Measurements from ENCODE around the gene MIER1. TPM values are rescaled to one million over a fixed set of nuclear protein-coding genes. Genes with fewer than 3 reads are reported as not detected.

The MIER1 gene
- total and polyA plus RNA-seq, 5 experiments from 2014 or later = 30.1 to 68.5 (median 37.3) TPM

GRCh38 chr1:67004176-67004575 is 79.4 kb downstream of the MIER1 start:
- DNase-seq (no peak), ATAC-seq (no peak)
- Mint-ChIP-seq H3K4me3 (no peak overlapping the region), H3K36me3 (peaks cover 0 to 76% (median 3%) of the 10 kb centered on the region in 3 donors), H3K27me3 (no peaks in the 10 kb centered on the region), H3K9me3 (no peaks in the 10 kb centered on the region), H3K27ac (peak overlapping the region in 6 of 10 donors; percentile 6 to 79 (median 43)), H3K4me1 (peaks cover 8 to 20% (median 9%) of the 10 kb centered on the region in 4 donors)
- POLR2A ChIA-PET = no interaction called here

- Mint-ChIP-seq H3K27ac (peak overlapping the region in 6 of 10 donors; percentile 4 to 75 (median 36)), H3K4me1 (peaks cover 4 to 13% (median 8%) of the 10 kb centered on the region in 4 donors), H3K36me3 (peaks cover 8 to 80% (median 9%) of the 10 kb centered on the region in 3 donors), H3K4me3 (no peak overlapping the region), H3K27me3 (no peaks in the 10 kb centered on the region), H3K9me3 (peaks cover 0 to 2% (median 0%) of the 10 kb centered on the region in 9 donors)
- DNase-seq (no peak), ATAC-seq (no peak)
- POLR2A ChIA-PET = no interaction called here
These were observed 80.3 kb downstream of the MIER1 start for GRCh38 chr1:67005068-67005467.

GRCh38 chr1:67009792-67010191 is 85.0 kb downstream of the MIER1 start:
- peaks cover 12 to 84% (median 23%) of the 10 kb centered on the region in 3 donors for H3K36me3 Mint-ChIP-seq
- H3K9me3 Mint-ChIP-seq = peaks cover 0 to 2% (median 0%) of the 10 kb centered on the region in 9 donors
- DNase-seq (no peak), ATAC-seq (no peak)
- peaks cover 4 to 8% (median 6%) of the 10 kb centered on the region in 4 donors for H3K4me1 Mint-ChIP-seq
- H3K27ac Mint-ChIP-seq = peak overlapping the region in 1 of 10 donors; percentile 12
- H3K27me3 Mint-ChIP-seq = no peaks in the 10 kb centered on the region
- POLR2A ChIA-PET = no interaction called here
- H3K4me3 Mint-ChIP-seq = no peak overlapping the region

DNA sequence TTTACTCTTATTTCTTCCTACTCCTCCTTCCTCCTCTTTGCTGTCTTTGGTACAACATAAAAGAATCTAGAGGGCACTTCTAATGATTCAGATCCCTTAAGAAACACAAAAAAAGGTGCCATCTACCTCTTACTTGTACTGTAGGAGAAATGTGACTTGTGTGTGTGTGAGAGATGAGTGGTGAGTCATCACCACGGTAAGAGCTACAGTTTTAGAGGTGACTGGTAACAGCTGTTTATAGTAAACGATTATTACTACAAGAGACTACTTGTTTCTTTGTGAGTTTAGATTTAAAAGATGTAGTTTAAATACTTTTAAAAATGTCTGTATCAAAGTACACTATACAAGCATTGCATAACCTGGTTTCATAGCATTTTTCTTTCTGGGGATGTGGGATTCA is 88.8 kb downstream of the MIER1 start:
- H3K27me3 Mint-ChIP-seq = no peaks in the 10 kb centered on the region
- no peak for ATAC-seq
- peaks cover 19 to 68% (median 46%) of the 10 kb centered on the region in 3 donors for H3K36me3 Mint-ChIP-seq
- DNase-seq = no peak
- POLR2A ChIA-PET = no interaction called here
- peak overlapping the region in 3 of 10 donors; percentile 3 to 55 (median 49) for H3K27ac Mint-ChIP-seq
- H3K4me3 Mint-ChIP-seq = no peak overlapping the region
- peaks cover 0 to 4% (median 3%) of the 10 kb centered on the region in 4 donors for H3K4me1 Mint-ChIP-seq
- peaks cover 0 to 2% (median 0%) of the 10 kb centered on the region in 9 donors for H3K9me3 Mint-ChIP-seq

GRCh38 chr1:67018574-67018973 is 93.8 kb downstream of the MIER1 start:
- Mint-ChIP-seq H3K9me3 (peaks cover 0 to 2% (median 0%) of the 10 kb centered on the region in 9 donors), H3K4me1 (peaks cover 2 to 7% (median 4%) of the 10 kb centered on the region in 4 donors), H3K36me3 (peaks cover 27 to 75% (median 53%) of the 10 kb centered on the region in 3 donors), H3K4me3 (no peak overlapping the region), H3K27ac (peak overlapping the region in 1 of 10 donors; percentile 13), H3K27me3 (no peaks in the 10 kb centered on the region)
- DNase-seq (no peak), ATAC-seq (no peak)
- POLR2A ChIA-PET = no interaction called here

DNA sequence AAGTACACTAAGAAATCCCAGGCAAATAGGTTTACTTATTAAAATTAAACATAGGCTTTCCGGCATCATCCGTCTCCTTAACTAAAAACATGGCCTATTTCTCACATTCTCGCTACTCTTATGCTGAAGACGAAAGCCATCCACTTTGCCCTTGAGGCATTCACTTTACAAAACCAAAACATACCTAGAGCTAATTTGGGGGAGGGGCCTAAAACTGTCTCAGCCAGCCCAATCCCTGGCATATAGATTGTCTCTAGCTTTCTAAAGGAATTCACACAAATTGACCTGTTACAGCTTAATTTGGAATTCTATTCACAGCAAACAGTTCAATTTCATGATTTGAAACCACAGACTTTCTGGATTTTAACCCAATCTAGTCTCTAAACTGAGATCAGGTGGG is 94.3 kb downstream of the MIER1 start:
- Mint-ChIP-seq H3K4me1 (peaks cover 0 to 7% (median 4%) of the 10 kb centered on the region in 4 donors), H3K27me3 (no peaks in the 10 kb centered on the region), H3K27ac (peak overlapping the region in 2 of 10 donors; percentile 33 to 66), H3K9me3 (peaks cover 0 to 2% (median 0%) of the 10 kb centered on the region in 9 donors), H3K4me3 (no peak overlapping the region), H3K36me3 (peaks cover 27 to 77% (median 53%) of the 10 kb centered on the region in 3 donors)
- no peak for ATAC-seq
- DNase-seq = no peak
- POLR2A ChIA-PET = interaction anchor here (0.7 to 0.9 kb wide), 2 partner anchors 9 to 23 kb away, joined by 3 read pairs; no protein-coding TSS in a partner anchor

GRCh38 chr1:67019600-67020136 is 94.9 kb downstream of the MIER1 start:
- Mint-ChIP-seq H3K4me1 (peaks cover 0 to 7% (median 4%) of the 10 kb centered on the region in 4 donors), H3K27ac (peak overlapping the region in 4 of 10 donors; percentile 9 to 66 (median 48)), H3K36me3 (peaks cover 27 to 80% (median 54%) of the 10 kb centered on the region in 3 donors), H3K4me3 (no peak overlapping the region), H3K9me3 (peaks cover 0 to 2% (median 0%) of the 10 kb centered on the region in 9 donors), H3K27me3 (no peaks in the 10 kb centered on the region)
- DNase-seq (no peak), ATAC-seq (no peak)
- POLR2A ChIA-PET = interaction anchor here (0.7 to 0.9 kb wide), 2 partner anchors 9 to 24 kb away, joined by 3 read pairs; no protein-coding TSS in a partner anchor

GRCh38 chr1:67020304-67020703 is 95.5 kb downstream of the MIER1 start:
- no peak for ATAC-seq
- no peak for DNase-seq
- Mint-ChIP-seq H3K9me3 (peaks cover 0 to 2% (median 0%) of the 10 kb centered on the region in 9 donors), H3K36me3 (peaks cover 27 to 85% (median 59%) of the 10 kb centered on the region in 3 donors), H3K4me3 (no peak overlapping the region), H3K27ac (peak overlapping the region in 6 of 10 donors; percentile 1 to 63 (median 12)), H3K27me3 (no peaks in the 10 kb centered on the region), H3K4me1 (peaks cover 0 to 7% (median 4%) of the 10 kb centered on the region in 4 donors)
- POLR2A ChIA-PET = no interaction called here

- no peak for ATAC-seq
- Mint-ChIP-seq H3K27ac (peak overlapping the region in 5 of 10 donors; percentile 1 to 38 (median 8)), H3K36me3 (peaks cover 27 to 86% (median 57%) of the 10 kb centered on the region in 3 donors)
These were observed 96.0 kb downstream of the MIER1 start for GRCh38 chr1:67020765-67021164.

DNA sequence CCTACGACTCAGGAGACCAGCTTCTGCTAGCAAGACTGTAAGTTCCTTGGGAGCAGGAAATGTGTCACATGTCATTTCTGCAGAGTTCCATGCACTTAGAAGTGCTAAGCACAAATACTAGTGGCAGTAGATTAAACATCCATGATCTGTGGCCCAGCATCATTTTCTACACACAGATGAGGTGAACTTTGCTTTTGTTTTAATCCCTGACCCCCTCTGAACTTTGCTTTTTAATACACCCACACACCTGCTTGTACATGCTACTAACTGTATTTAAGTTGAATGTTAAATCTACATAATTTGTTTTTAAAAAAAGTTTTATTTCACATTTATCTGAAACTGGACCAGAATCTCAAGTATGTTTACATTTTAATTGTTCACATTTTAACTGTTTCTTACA is 104.7 kb downstream of the MIER1 start:
- ATAC-seq = no peak
- no peaks in the 10 kb centered on the region for H3K27me3 Mint-ChIP-seq
- DNase-seq = no peak
- no peaks in the 10 kb centered on the region for H3K9me3 Mint-ChIP-seq
- POLR2A ChIA-PET = interaction anchor here (0.6 kb wide), 1 partner anchor 115 kb away, joined by 3 read pairs; no protein-coding TSS in a partner anchor
- peaks cover 2 to 15% (median 5%) of the 10 kb centered on the region in 4 donors for H3K4me1 Mint-ChIP-seq
- no peak overlapping the region for H3K4me3 Mint-ChIP-seq
- peaks cover 11 to 70% (median 27%) of the 10 kb centered on the region in 3 donors for H3K36me3 Mint-ChIP-seq
- H3K27ac Mint-ChIP-seq = no peak overlapping the region

More at GRCh38 chr1:67020765-67021164, 96.0 kb downstream of the MIER1 start:
- POLR2A ChIA-PET = no interaction called here
- no peak overlapping the region for H3K4me3 Mint-ChIP-seq
- no peaks in the 10 kb centered on the region for H3K27me3 Mint-ChIP-seq
- DNase-seq = no peak
- no peaks in the 10 kb centered on the region for H3K9me3 Mint-ChIP-seq
- H3K4me1 Mint-ChIP-seq = peaks cover 0 to 7% (median 4%) of the 10 kb centered on the region in 4 donors

GRCh38 chr1:67031121-67031858 is 106.5 kb downstream of the MIER1 start:
- DNase-seq (no peak), ATAC-seq (no peak)
- Mint-ChIP-seq H3K27ac (peak overlapping the region in 1 of 10 donors; percentile 23), H3K4me1 (peaks cover 2 to 15% (median 5%) of the 10 kb centered on the region in 4 donors), H3K4me3 (no peak overlapping the region), H3K27me3 (no peaks in the 10 kb centered on the region), H3K9me3 (peaks cover 0 to 3% (median 0%) of the 10 kb centered on the region in 9 donors), H3K36me3 (peaks cover 14 to 64% (median 23%) of the 10 kb centered on the region in 3 donors)
- POLR2A ChIA-PET = interaction anchor here (1.5 kb wide), 1 partner anchor 22 kb away, joined by 4 read pairs; the partner anchor contains the start of gene SLC35D1

DNA sequence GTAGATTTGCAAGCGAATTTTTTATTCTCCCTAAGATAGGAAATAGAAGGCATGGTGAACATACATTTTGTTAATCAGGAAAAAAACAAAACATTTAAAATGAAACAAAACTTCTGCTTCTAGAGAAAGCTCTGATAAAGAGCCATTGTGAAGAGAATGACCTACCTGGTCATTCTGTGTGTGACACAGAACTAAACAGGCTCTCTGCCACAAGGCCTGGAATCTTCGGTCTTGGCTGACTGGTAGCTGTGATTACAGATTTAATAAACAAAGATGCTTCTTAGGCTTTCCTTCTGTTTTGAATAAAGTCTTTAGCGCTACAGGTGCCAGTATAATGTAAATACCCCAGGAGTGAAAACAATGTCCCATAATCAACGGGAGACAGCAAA is 107.1 kb downstream of the MIER1 start:
- Mint-ChIP-seq H3K9me3 (peaks cover 0 to 5% (median 0%) of the 10 kb centered on the region in 9 donors), H3K36me3 (peaks cover 19 to 66% (median 26%) of the 10 kb centered on the region in 3 donors), H3K4me3 (no peak overlapping the region), H3K27ac (no peak overlapping the region), H3K4me1 (peaks cover 2 to 15% (median 6%) of the 10 kb centered on the region in 4 donors), H3K27me3 (no peaks in the 10 kb centered on the region)
- no peak for ATAC-seq
- POLR2A ChIA-PET = interaction anchor here (0.9 kb wide), 1 partner anchor 22 kb away, joined by 3 read pairs; the partner anchor contains the start of gene SLC35D1
- no peak for DNase-seq

Measured in naive thymus-derived CD8-positive, alpha-beta T cell (primary cell).